Measurements from ENCODE around the gene INTS7.

INTS7 gene

DNA sequence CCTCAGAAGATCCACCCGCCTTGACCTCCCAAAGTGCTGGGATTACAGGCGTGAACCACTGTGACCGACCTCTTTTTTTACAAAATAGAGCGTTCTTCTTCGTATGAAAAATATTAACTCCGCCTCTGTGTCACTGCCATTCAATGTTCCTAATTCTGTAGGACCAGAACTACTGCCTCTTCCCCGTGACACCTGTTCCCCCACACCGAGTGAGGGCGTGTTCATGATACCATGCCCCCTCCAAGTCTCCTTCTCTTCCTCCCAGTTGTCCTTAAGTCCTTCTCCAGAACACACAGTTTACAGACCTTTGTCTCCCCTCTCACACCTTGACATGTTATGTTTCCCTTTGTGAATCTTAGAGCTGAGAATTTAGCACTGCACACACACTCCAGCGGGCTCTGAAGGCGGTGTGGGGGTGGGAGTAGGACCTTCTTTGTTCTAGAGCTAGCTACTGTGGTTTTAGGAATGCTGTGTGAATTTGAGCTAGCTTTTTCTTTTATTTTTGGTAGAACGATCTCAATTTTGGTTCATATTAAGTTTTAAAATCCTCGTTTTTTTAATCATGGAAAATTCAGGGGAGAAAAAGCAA is 122.4 kb downstream of the INTS7 start:
- no peak overlapping the region for H3K4me3 ChIP-seq (ENCODE audit: low read depth, low read length)
- TF ChIP-seq, protein P1, sequence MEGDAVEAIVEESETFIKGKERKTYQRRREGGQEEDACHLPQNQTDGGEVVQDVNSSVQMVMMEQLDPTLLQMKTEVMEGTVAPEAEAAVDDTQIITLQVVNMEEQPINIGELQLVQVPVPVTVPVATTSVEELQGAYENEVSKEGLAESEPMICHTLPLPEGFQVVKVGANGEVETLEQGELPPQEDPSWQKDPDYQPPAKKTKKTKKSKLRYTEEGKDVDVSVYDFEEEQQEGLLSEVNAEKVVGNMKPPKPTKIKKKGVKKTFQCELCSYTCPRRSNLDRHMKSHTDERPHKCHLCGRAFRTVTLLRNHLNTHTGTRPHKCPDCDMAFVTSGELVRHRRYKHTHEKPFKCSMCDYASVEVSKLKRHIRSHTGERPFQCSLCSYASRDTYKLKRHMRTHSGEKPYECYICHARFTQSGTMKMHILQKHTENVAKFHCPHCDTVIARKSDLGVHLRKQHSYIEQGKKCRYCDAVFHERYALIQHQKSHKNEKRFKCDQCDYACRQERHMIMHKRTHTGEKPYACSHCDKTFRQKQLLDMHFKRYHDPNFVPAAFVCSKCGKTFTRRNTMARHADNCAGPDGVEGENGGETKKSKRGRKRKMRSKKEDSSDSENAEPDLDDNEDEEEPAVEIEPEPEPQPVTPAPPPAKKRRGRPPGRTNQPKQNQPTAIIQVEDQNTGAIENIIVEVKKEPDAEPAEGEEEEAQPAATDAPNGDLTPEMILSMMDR (IDR thresholded peaks at IDR 0.05; ENCODE audit: borderline replicate concordance, insufficient read depth, low read depth, low read length), result no peak

DNA sequence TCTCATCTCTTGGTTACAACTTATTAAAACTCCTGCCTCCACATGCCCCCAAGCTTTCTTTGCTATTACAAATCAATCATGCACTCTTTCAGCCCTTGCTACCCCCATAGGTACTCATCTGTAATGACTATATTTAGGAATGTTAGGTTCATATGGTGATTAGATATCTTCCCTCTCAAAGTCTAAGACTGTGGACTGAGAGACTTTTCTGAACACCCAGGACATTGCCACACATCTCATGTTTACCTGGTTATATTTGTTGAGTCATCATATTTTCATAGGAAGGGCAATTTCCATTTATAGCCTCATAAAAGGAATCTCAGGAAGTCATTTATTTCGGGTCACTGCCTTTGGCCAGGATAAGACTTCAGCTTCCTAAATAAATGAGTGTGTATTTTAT is 123.3 kb downstream of the INTS7 start:
- H3K4me3 ChIP-seq (ENCODE audit: low read depth, low read length), result no peak overlapping the region
- TF ChIP-seq, protein P1 (IDR thresholded peaks at IDR 0.05; ENCODE audit: borderline replicate concordance, insufficient read depth, low read depth, low read length), result no peak

DNA sequence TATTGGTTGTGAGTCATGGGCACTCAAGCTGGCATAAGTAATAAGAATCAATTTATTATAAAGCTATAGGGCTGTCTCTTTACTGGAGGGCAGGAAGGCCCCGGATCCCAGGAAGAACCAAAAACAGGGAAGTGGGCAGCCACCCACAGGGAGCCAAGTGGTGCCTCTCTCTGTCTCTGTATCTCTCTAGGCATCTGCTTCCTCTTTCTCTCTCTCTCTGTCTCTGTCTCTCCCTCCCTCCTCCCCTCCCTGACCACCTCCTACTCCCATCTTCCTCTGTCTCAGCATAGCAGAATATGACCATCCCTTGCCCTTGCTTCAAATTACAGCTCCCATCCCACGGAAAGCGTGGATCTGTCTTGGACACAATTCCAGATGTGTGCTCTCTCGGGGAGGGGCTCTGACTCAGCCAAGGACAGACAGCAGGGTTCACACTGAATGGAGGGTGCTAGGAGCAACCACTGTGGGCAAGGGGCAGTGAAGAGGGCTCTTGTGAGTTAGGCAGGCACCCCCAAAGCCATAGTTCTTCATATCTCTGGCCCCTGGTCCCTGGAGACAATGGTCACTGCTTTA is 124.4 kb downstream of the INTS7 start:
- no peak overlapping the region for H3K4me3 ChIP-seq (ENCODE audit: low read depth, low read length)
- TF ChIP-seq, protein P1 (IDR thresholded peaks at IDR 0.05; ENCODE audit: borderline replicate concordance, insufficient read depth, low read depth, low read length), result no peak

DNA sequence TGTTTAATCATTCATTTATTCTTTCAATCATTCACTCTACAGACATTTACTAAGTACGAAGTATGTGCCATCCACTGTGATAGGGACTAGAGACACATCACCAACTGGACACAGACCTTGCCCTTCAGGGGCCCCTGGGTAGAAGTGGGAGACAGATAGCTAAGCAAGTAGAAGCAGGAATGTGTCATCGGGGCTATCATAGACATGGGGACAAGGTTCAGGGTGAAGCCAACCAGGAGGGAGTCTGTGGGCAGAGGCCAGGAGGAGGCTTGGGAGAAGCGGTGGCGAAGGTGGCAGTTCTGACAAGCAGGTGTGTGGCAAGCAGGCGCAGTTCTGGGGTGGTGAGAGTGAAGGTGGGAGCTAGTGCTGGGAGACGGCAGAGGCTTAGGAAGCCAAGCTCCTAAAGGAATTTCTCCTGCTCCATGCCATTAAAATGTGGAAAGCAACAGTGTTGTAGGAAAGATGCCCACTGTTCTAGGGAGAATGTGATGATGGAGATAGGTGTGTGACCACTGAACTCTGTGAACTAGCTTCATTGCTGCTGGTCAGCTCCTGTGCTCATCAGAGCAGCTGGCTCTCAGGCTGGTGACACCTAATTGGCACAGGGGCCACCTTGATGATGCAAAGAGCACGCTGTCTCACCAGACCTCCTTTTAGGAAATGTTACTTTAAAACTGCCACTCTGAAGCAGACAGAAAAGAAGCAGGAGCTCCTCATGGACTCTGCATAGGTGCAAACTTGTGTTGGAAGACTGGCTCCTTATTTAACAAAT is 125.1 kb downstream of the INTS7 start:
- H3K4me3 ChIP-seq (ENCODE audit: low read depth, low read length), result no peak overlapping the region
- TF ChIP-seq, protein P1 (IDR thresholded peaks at IDR 0.05; ENCODE audit: borderline replicate concordance, insufficient read depth, low read depth, low read length), result no peak

DNA sequence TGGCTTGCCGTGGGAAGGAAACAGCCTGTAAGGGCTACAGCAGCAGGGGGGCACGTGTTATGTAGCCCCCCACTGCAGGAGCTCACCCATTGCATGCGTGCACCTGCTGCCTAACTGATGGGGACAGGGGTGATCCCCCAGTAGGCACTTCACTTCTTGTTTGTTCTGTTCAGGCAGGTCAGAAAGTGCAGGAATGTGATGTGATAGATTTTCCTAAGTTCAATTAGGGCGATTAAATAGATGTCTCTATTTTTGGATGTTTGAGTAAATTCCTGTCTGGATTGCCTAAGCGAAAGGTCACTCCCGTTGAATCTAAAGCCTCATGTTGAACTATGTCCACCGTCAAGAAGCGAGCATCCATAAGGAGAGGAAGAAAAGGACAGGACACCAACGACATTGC is 126.0 kb downstream of the INTS7 start:
- TF ChIP-seq, protein P1 (IDR thresholded peaks at IDR 0.05; ENCODE audit: borderline replicate concordance, insufficient read depth, low read depth, low read length), result no peak
- H3K4me3 ChIP-seq (ENCODE audit: low read depth, low read length), result no peak overlapping the region

DNA sequence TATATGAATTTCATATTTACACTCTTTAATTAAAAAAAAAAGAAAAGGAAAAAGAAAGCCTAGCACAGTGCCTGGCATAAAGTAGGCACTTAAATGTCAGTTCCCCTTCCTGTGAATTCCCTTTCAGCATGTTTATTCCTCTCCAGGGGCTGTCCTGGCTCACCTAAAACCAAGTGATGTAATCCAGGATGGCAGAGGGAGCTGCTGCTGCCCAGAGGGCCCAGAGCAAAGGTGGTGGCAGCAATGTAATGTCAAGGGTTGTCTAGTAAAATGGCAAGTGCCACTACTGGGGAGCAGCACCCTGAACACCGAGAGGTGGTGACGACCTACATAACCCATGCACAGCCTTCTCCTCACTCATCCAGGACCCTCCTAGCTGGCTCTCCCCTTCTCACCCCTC is 126.4 kb downstream of the INTS7 start:
- no peak overlapping the region for H3K4me3 ChIP-seq (ENCODE audit: low read depth, low read length)
- TF ChIP-seq, protein P1 (IDR thresholded peaks at IDR 0.05; ENCODE audit: borderline replicate concordance, insufficient read depth, low read depth, low read length), result no peak

DNA sequence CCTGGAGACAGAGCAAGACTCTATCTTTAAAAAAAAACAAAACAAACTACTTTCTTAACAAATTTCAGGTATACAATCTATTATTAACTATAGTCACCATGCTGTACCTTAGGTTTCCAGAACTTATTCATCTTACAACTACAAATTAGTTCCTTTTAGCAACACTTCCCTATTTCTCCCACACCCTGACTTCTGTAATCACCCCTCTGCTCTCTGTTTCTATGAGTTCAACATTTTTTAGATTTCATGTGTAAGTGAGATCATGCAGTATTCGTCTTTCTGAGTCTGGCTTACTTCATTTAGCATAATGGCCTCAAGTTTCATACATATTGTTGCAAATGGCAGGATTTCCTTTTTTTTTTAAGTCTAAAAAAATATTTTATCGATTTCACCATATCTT is 126.9 kb downstream of the INTS7 start:
- TF ChIP-seq, protein P1 (IDR thresholded peaks at IDR 0.05; ENCODE audit: borderline replicate concordance, insufficient read depth, low read depth, low read length), result no peak
- no peak overlapping the region for H3K4me3 ChIP-seq (ENCODE audit: low read depth, low read length)
